Measurements from ENCODE around the gene PLEKHB2.
A peak's percentile ranks its signal among the peaks of the same experiment; 100 is the strongest.
"Not testable (repeated sequence)": the region's sequence is repeated elsewhere in the genome, so short reads cannot be mapped to it uniquely, and the experiment has no call there.

Gene PLEKHB2

DNA sequence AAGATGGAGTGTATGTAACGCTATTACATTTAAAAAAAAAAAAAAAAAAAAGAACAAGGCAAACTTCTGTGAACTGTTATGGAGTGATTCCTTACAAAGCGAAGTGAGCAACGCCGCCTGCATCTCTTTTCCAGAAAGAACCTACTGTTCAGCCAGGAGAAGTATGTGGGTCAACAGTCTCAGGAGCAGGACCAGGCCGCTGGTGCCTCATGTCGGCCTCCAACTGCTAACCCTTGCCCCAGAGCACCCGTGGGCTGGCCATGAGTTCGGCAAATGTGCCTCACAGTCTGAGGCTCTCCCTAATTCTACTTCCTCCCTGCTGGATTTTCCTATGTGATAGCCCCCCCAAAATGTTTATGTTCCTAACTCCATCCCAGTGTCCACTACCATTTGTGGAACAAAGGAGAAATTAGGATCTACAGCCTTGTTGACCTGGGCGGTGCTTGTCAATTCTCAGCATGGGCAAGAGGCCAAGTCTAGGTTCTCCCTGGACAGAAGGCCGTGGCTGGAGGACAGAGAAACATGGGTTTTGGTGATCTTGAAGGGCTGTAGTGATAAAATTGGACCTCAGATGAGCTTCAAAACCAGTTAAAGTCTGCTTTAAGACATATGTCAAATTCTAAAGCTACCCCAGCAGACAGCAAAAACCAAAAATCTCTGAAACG lies 27.8 kb upstream of the PLEKHB2 start:
- H3K36me3 ChIP-seq (ENCODE audit: control insufficient read depth, insufficient read depth, low read length) = peaks cover 19% of the 10 kb centered on the region
- H3K27ac ChIP-seq (ENCODE audit: low read depth, low read length) = no peak overlapping the region
- no peaks in the 10 kb centered on the region for H3K4me1 ChIP-seq (ENCODE audit: control insufficient read depth, insufficient read depth, low read length)
- no peak overlapping the region for H3K9ac ChIP-seq (ENCODE audit: low read length)
- no peak overlapping the region for H3K4me3 ChIP-seq (ENCODE audit: low read length)
- no peaks in the 10 kb centered on the region for H3K27me3 ChIP-seq (ENCODE audit: control insufficient read depth, insufficient read depth, low read length)

DNA sequence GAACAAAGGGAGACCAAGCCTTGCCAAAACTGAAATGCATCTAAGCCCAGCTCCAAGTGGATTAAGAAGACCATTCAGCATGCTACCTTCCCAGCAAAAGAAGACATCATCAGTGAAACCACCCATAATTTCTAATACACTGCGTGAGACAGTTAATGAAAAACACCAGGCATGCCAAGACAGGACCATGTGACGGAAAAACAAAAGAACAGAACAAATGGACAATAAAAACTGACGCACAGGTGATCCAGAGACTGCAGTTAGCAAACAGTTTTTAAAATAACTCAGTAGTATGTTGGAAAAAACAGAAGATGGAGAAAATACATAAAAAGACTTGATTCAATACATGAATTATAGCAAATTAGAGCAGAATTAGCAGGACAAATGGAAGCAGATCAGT lies 27.2 kb upstream of the PLEKHB2 start:
- H3K9ac ChIP-seq (ENCODE audit: low read length) = no peak overlapping the region
- no peaks in the 10 kb centered on the region for H3K27me3 ChIP-seq (ENCODE audit: control insufficient read depth, insufficient read depth, low read length)
- H3K4me3 ChIP-seq (ENCODE audit: low read length) = no peak overlapping the region
- H3K27ac ChIP-seq (ENCODE audit: low read depth, low read length) = no peak overlapping the region
- no peaks in the 10 kb centered on the region for H3K4me1 ChIP-seq (ENCODE audit: control insufficient read depth, insufficient read depth, low read length)
- peaks cover 19% of the 10 kb centered on the region for H3K36me3 ChIP-seq (ENCODE audit: control insufficient read depth, insufficient read depth, low read length)

DNA sequence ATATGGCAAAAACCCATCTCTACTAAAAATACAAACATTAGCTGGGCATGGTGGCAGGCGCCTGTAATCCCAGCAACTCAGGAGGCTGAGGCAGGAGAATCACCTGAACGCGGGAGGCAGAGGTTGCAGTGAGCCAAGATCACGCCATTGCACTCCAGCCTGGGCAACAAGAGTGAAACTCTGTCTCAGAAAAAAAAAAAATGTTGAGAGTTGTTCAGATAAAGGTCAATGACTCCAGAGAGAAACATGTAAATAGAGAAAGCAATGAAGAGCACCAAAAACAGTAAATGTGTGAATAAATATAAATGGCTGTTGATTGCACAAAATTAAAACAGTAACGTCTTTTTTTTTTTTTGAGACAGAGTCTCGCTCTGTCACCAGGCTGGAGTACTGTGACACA lies 25.2 kb upstream of the PLEKHB2 start:
- not testable (repeated sequence) for H3K4me3 ChIP-seq (ENCODE audit: low read length); H3K9ac ChIP-seq (ENCODE audit: low read length); H3K4me1 ChIP-seq (ENCODE audit: control insufficient read depth, insufficient read depth, low read length); H3K27ac ChIP-seq (ENCODE audit: low read depth, low read length); H3K27me3 ChIP-seq (ENCODE audit: control insufficient read depth, insufficient read depth, low read length)
- peaks cover 15% of the 10 kb centered on the region for H3K36me3 ChIP-seq (ENCODE audit: control insufficient read depth, insufficient read depth, low read length)

DNA sequence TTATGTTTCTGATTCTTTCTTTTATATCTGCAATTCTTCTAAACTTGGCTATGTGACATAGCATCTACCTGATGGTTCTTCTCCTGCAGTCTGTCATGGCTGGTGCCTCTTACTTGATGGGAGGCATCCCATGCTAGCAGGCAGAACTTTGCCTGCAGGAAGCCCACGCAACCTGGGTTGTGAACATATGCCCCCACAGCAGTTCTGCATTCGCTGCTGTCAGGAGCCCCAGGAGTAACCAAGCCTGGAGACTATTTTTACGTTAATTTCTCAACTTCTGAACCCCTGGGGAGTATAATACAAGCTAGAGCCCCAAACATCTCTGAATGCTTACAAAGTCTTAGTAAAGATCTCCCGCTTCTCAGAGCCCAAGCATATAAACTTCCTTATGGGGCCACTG lies 23.9 kb upstream of the PLEKHB2 start:
- peaks cover 18% of the 10 kb centered on the region for H3K36me3 ChIP-seq (ENCODE audit: control insufficient read depth, insufficient read depth, low read length)

DNA sequence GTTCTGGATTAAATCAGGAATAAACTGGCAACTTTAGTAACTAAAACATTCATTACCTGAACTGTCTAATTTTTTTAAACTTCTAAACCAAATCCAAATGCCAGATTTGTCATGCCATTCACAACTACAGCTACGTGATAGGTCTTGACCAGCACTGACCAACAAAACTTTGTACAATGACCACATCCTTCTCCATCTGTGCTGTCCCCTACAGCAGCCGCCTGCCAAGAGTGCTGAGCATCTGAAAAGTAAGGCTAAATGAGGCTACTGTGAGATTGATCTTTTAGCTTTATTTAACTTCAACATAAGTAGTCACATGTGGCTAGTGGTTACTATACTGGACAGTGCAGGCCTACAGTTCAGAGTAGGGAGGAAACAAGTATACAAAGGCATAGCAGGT lies 19.5 kb upstream of the PLEKHB2 start:
- Histone ChIP-seq H3K27me3 (ENCODE audit: control insufficient read depth, insufficient read depth, low read length) (no peaks in the 10 kb centered on the region), H3K4me1 (ENCODE audit: control insufficient read depth, insufficient read depth, low read length) (no peaks in the 10 kb centered on the region), H3K9ac (ENCODE audit: low read length) (no peak overlapping the region), H3K27ac (ENCODE audit: low read depth, low read length) (no peak overlapping the region), H3K4me3 (ENCODE audit: low read length) (no peak overlapping the region), H3K36me3 (ENCODE audit: control insufficient read depth, insufficient read depth, low read length) (peaks cover 22% of the 10 kb centered on the region)

More for the DNA sequence above, 23.9 kb upstream of the PLEKHB2 start:
- Histone ChIP-seq H3K27me3 (ENCODE audit: control insufficient read depth, insufficient read depth, low read length) (no peaks in the 10 kb centered on the region), H3K27ac (ENCODE audit: low read depth, low read length) (no peak overlapping the region), H3K4me1 (ENCODE audit: control insufficient read depth, insufficient read depth, low read length) (no peaks in the 10 kb centered on the region), H3K4me3 (ENCODE audit: low read length) (no peak overlapping the region), H3K9ac (ENCODE audit: low read length) (no peak overlapping the region)

DNA sequence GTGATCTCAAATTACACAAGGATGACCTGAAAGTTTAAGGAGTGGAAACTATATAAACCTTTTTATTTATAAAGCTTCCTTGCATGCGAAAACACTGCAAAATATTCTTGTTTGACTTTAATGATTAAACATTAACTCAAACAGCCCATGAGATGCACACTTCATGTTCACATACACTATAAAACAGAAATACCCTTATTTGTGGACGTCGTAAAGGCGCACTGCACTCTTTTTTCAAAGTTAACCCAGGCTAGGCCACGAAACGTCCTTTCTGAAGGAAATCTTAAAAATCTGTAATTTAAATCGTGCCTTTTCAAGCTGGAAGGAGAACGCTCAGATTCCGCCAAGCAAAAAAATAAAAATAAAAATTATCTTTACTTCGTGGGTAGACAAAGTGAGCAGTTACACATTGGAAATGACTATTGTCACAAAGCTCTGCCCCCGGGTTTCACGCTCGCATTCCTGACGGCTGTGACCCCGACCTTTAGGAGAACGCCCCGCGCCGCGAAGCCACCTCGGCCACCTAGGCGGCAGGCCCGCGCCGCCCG lies 12.6 kb upstream of the PLEKHB2 start:
- no peaks in the 10 kb centered on the region for H3K27me3 ChIP-seq (ENCODE audit: control insufficient read depth, insufficient read depth, low read length)
- no peaks in the 10 kb centered on the region for H3K4me1 ChIP-seq (ENCODE audit: control insufficient read depth, insufficient read depth, low read length)
- peaks cover 3% of the 10 kb centered on the region for H3K36me3 ChIP-seq (ENCODE audit: control insufficient read depth, insufficient read depth, low read length)
- peak overlapping the region; percentile 77 for H3K9ac ChIP-seq (ENCODE audit: low read length)
- H3K4me3 ChIP-seq (ENCODE audit: low read length) = peak overlapping the region; percentile 87
- H3K27ac ChIP-seq (ENCODE audit: low read depth, low read length) = peak overlapping the region; percentile 95

DNA sequence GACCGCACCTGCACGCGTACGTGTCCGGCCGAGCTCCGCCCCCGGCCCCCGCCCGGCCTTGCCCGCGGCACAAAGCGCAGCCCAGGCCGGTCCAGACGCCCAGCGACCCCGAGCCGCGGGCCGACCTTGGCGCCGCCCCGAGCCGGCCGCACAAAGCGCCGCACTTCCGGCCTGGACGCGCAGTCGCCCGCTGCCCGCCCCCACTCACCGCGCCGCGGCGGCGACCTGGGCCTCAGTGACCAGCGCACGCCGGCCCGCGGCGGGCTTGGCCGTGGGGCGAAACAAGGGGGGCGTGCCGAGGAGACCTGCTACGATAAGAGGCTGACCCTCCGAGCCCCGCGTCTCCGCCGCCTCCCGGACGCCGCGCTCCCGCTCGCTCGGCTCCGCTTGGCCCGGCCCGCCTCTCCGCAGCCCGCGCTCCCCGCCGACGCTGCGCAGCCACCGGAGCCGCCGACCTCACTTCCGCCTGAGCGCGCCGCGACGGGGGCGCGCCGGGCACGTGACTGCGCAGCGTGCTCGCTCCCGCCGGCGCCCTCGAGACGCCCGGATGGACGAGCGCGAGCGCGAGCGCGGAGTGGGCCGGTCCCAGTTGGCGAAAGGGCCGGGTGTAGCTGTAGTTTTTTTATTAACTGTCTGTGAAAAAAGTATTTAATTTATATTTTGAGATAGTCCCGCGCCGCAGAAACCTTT lies 12.0 kb upstream of the PLEKHB2 start, which contains the start of gene FAM168B:
Gene FAM168B (minus strand): TSS at position 455 of the 690 bp plus-strand sequence. CDS start 10,814 bp downstream, outside the sequence.
- H3K4me1 ChIP-seq (ENCODE audit: control insufficient read depth, insufficient read depth, low read length) = no peaks in the 10 kb centered on the region
- H3K4me3 ChIP-seq (ENCODE audit: low read length) = peak within 1 kb of the TSS; percentile 87
- H3K27me3 ChIP-seq (ENCODE audit: control insufficient read depth, insufficient read depth, low read length) = no peaks in the 10 kb centered on the region
- H3K27ac ChIP-seq (ENCODE audit: low read depth, low read length) = peak within 1 kb of the TSS; percentile 95
- peak within 1 kb of the TSS; percentile 77 for H3K9ac ChIP-seq (ENCODE audit: low read length)
- H3K36me3 ChIP-seq (ENCODE audit: control insufficient read depth, insufficient read depth, low read length) = no peaks in the 10 kb centered on the region

DNA sequence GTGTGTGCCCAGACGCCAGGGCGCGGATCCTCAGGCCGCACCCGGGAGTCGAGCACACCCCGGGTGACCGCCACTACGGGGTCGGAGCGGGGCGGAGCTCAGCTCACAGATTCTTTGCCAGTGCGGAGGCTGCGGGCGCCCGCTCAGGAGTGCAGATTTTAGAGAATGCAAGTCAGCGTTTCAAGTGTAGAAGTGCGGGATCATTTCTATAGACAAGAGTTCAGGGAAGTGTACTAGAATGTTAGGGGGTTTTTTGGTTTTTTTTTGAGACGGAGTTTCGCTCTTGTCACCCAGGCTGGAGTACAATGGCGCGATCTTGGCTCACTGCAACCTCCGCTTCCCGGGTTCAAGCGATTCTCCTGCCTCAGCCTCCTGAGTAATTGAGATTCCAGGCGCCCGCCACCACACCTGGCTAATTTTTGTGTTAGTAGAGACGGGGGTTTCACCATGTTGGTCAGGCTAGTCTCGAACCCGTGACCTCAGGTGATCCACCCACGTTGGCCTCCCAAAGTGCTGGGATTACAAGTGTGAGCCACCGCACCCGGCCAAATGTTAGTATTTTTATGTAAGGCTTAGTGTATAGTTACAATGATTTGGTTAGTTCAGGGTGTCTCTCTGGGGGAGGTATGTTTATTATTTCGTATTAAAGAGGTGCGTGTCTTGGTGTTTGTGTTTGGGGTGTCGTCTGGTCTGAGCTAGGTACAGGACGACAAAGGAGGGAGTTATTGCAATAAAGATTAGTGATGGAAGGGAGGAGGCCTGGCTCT lies 11.3 kb upstream of the PLEKHB2 start:
- Histone ChIP-seq H3K27me3 (ENCODE audit: control insufficient read depth, insufficient read depth, low read length) (no peaks in the 10 kb centered on the region), H3K4me3 (ENCODE audit: low read length) (peak overlapping the region; percentile 80), H3K27ac (ENCODE audit: low read depth, low read length) (peak overlapping the region; percentile 95), H3K9ac (ENCODE audit: low read length) (peak overlapping the region; percentile 40), H3K36me3 (ENCODE audit: control insufficient read depth, insufficient read depth, low read length) (no peaks in the 10 kb centered on the region), H3K4me1 (ENCODE audit: control insufficient read depth, insufficient read depth, low read length) (no peaks in the 10 kb centered on the region)

DNA sequence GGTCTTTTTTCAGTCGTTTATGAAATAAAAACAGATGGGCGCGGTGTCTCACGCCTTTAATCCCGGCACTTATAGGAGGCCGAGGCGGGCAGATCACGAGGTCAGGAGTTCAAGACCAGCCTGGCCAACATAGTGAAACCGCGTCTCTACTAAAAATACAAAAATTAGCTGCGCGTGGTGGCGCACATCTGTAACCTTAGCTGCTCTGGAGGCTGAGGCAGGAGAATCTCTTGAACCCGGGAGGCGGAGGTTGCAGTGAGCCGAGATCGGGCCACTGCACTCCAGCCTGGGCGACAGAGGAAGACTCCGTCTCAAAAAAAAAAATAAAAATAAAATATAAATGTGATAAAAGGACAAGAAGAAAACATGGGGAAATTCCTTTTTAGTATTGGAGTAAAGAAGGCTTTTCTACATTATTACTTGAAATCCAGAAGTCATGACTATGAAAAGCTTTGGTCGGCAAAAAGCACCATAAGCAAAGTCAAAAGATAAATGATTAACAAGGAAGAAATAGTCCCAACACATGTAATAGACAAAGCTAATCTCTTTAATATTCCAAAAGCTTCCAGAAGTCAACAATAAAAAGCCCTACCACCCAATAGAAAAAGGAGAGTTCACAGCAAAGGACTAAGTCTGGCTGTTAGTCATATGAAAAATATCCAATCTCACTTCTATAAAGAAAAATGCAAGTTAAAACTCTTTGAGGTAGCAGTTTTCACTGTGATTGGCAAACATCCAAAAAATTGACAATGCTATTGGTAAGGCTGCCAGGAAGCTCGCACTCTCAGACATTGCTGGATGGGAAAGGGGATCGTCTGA lies 10.5 kb upstream of the PLEKHB2 start:
- H3K9ac ChIP-seq (ENCODE audit: low read length) = no peak overlapping the region
- no peaks in the 10 kb centered on the region for H3K27me3 ChIP-seq (ENCODE audit: control insufficient read depth, insufficient read depth, low read length)
- H3K27ac ChIP-seq (ENCODE audit: low read depth, low read length) = no peak overlapping the region
- no peaks in the 10 kb centered on the region for H3K4me1 ChIP-seq (ENCODE audit: control insufficient read depth, insufficient read depth, low read length)
- H3K4me3 ChIP-seq (ENCODE audit: low read length) = peak overlapping the region; percentile 80
- no peaks in the 10 kb centered on the region for H3K36me3 ChIP-seq (ENCODE audit: control insufficient read depth, insufficient read depth, low read length)

DNA sequence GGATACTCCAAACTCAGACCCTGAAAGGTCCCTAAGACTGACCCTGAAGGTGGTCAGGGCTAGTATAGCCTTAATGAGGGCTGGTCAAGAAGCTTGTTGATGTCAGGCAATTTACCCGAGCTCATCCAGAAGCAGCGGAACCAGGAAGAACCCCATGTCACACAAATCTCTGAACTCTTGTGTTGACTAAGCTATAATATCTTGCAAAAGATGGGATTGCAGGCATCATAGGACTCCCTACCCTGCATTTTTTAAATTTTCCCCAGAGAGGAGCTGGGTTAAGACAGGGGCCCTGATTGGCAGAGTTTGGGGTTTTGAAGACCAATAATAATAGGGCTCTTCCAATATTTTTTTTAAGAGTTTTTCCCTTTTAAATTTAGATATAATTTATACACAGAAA lies 2.0 kb upstream of the PLEKHB2 start:
- no peaks in the 10 kb centered on the region for H3K36me3 ChIP-seq (ENCODE audit: control insufficient read depth, insufficient read depth, low read length)
- H3K4me3 ChIP-seq (ENCODE audit: low read length) = no peak overlapping the region
- H3K9ac ChIP-seq (ENCODE audit: low read length) = no peak overlapping the region
- no peaks in the 10 kb centered on the region for H3K27me3 ChIP-seq (ENCODE audit: control insufficient read depth, insufficient read depth, low read length)
- H3K4me1 ChIP-seq (ENCODE audit: control insufficient read depth, insufficient read depth, low read length) = peaks cover 14% of the 10 kb centered on the region
- no peak overlapping the region for H3K27ac ChIP-seq (ENCODE audit: low read depth, low read length)

DNA sequence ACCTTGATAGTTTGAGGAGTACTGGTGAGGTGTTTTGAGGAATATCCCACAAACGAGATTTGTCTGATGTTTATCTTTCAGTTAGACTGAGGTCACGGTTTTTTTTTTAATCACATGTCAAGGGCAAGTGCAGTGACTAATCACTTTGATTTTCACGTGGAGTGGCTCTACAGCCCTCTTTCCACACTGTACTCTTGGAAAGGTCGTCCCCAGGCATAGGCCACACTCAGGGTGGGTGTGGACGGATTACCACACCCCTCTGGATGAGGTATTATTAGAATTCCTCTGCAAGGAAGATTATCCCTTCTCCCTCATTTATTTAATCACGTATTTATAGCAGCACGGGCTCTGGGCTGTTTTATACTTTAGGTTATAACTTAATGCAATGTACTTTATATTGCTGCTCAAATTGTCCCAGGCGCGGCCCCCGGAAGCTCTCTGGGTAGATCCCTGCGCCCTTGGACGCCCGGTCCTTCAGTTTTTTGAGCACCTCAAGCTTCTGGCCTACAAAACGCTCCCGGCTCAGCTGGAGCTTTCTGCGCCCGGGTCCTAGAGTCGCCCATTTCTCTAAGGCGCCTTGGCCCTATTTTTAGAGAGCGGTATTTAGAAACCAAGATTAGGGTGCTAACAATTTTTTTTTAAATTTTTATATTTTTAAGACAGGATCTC lies 515 bp upstream of the PLEKHB2 start:
- Histone ChIP-seq H3K36me3 (ENCODE audit: control insufficient read depth, insufficient read depth, low read length) (no peaks in the 10 kb centered on the region), H3K4me3 (ENCODE audit: low read length) (peak overlapping the region; percentile 99), H3K27me3 (ENCODE audit: control insufficient read depth, insufficient read depth, low read length) (no peaks in the 10 kb centered on the region), H3K27ac (ENCODE audit: low read depth, low read length) (peak overlapping the region; percentile 83), H3K9ac (ENCODE audit: low read length) (peak overlapping the region; percentile 1), H3K4me1 (ENCODE audit: control insufficient read depth, insufficient read depth, low read length) (peaks cover 14% of the 10 kb centered on the region)
